ENCODE results near the gene ZFAND2A.

DNA sequence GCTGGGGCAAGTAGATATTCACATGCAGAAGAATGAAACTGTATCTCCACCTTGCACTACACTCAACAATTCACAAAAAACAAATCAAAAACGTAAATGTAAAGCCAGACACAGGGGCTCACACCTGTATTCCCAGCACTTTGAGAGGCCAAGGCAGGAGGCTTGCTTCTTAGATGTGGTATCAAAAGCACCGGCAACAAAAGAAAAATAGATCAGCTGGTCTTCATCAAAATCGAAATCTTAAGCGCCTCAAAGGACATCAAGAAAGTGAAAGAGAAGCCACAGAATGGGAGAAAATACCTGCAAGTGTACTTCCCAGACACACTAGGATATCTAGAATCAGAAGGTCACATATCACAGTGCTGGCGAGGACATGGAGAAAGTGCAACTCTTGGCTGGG is 40.8 kb downstream of the ZFAND2A start:
- TF ChIP-seq, protein P1, sequence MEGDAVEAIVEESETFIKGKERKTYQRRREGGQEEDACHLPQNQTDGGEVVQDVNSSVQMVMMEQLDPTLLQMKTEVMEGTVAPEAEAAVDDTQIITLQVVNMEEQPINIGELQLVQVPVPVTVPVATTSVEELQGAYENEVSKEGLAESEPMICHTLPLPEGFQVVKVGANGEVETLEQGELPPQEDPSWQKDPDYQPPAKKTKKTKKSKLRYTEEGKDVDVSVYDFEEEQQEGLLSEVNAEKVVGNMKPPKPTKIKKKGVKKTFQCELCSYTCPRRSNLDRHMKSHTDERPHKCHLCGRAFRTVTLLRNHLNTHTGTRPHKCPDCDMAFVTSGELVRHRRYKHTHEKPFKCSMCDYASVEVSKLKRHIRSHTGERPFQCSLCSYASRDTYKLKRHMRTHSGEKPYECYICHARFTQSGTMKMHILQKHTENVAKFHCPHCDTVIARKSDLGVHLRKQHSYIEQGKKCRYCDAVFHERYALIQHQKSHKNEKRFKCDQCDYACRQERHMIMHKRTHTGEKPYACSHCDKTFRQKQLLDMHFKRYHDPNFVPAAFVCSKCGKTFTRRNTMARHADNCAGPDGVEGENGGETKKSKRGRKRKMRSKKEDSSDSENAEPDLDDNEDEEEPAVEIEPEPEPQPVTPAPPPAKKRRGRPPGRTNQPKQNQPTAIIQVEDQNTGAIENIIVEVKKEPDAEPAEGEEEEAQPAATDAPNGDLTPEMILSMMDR (IDR thresholded peaks at IDR 0.05): no peak
- TF ChIP-seq POLR2A (IDR thresholded peaks at IDR 0.05): no peak
- no peak for TF ChIP-seq POLR2AphosphoS5 (IDR thresholded peaks at IDR 0.05)

Measured in sigmoid colon (tissue), 4 donors.